PC-3 (cell line): ENCODE measurements around the gene DNAJB5.
"Not testable (repeated sequence)": the region's sequence is repeated elsewhere in the genome, so short reads cannot be mapped to it uniquely, and the experiment has no call there.

Source experiments
- CTCF ChIP-seq: fragments of 300-600 bp; sonication (generic); conservative IDR thresholded peaks from 2 replicates; pipeline ENCODE4 v1.5.1; 2017; ENCODE audit warnings: antibody characterized with exemption, low read depth, mild to moderate bottlenecking, low read length
- EZH2phosphoT487 ChIP-seq: fragments of 300-600 bp; sonication (generic); IDR thresholded peaks from 2 replicates; pipeline ENCODE4 v1.6.1; 2018; ENCODE audit warnings: mild to moderate bottlenecking, antibody characterized with exemption, low read length, borderline replicate concordance

GRCh38 chr9:35023443-35023842 lies 33.9 kb downstream of the DNAJB5 start:
- TF ChIP-seq CTCF, EZH2phosphoT487: not testable (repeated sequence)
